Ovary (tissue), 3 donors: ENCODE measurements around the gene ANKRD29.

Experiments used
- POLR2A ChIP-seq: fragments of 450-650 bp; IDR thresholded peaks from one replicate; pipeline ENCODE4 v1.6.1; 2017; ENCODE audit warnings: antibody characterized with exemption, mild to moderate bottlenecking, moderate library complexity
- TF ChIP-seq, protein P1 (sequence below), 3 donors: fragments of 450-650 bp in 2 of 3; fragments of 200-600 bp in 1 of 3; IDR thresholded peaks; one replicate each; pipeline versions ENCODE4 v1.5.1 to v1.8.0; 2016 to 2022; ENCODE audit warnings: antibody characterized with exemption in 3 of 3, mild to moderate bottlenecking in 1 of 3
- donor health status: DM: no; HTN: no; CAD: no.

GRCh38 chr18:23701544-23702064, 38.9 kb upstream of the ANKRD29 start:
- TF ChIP-seq, protein P1, sequence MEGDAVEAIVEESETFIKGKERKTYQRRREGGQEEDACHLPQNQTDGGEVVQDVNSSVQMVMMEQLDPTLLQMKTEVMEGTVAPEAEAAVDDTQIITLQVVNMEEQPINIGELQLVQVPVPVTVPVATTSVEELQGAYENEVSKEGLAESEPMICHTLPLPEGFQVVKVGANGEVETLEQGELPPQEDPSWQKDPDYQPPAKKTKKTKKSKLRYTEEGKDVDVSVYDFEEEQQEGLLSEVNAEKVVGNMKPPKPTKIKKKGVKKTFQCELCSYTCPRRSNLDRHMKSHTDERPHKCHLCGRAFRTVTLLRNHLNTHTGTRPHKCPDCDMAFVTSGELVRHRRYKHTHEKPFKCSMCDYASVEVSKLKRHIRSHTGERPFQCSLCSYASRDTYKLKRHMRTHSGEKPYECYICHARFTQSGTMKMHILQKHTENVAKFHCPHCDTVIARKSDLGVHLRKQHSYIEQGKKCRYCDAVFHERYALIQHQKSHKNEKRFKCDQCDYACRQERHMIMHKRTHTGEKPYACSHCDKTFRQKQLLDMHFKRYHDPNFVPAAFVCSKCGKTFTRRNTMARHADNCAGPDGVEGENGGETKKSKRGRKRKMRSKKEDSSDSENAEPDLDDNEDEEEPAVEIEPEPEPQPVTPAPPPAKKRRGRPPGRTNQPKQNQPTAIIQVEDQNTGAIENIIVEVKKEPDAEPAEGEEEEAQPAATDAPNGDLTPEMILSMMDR (IDR thresholded peaks at IDR 0.05): no peak
- no peak for TF ChIP-seq POLR2A
